Measurements from ENCODE around the gene RNF167. TPM values are rescaled to one million over a fixed set of nuclear protein-coding genes. Genes with fewer than 3 reads are reported as not detected.

RNF167 gene
- total RNA-seq, 6 donors from 2014 or later, result 41.9 to 130 (median 72.9) TPM

GRCh38 chr17:4969551-4970173 is 29.6 kb downstream of the RNF167 start:
- ATAC-seq (ENCODE audit: low FRiP score in 2 of 2) (no peak), DNase-seq (no peak)
- Histone ChIP-seq H3K27ac (peak overlapping the region; percentile 57 to 95 (median 92)), H3K4me1 (peaks cover 26 to 45% (median 36%) of the 10 kb centered on the region in 4 donors), H3K9me3 (no peaks in the 10 kb centered on the region), H3K4me3 (no peak overlapping the region), H3K27me3 (no peaks in the 10 kb centered on the region), H3K36me3 (peaks cover 9 to 59% (median 41%) of the 10 kb centered on the region in 4 donors)
- 85 to 86% methylated on average over 14 to 16 of the region's 16 CpGs for WGBS, 2 donors
- no peak for TF ChIP-seq POLR2AphosphoS5 (IDR thresholded peaks at IDR 0.05)
- no peak for TF ChIP-seq POLR2A (IDR thresholded peaks at IDR 0.05)
- TF ChIP-seq EP300 (IDR thresholded peaks at IDR 0.05), result no peak
- TF ChIP-seq CTCF (IDR thresholded peaks at IDR 0.05), result no peak

DNA sequence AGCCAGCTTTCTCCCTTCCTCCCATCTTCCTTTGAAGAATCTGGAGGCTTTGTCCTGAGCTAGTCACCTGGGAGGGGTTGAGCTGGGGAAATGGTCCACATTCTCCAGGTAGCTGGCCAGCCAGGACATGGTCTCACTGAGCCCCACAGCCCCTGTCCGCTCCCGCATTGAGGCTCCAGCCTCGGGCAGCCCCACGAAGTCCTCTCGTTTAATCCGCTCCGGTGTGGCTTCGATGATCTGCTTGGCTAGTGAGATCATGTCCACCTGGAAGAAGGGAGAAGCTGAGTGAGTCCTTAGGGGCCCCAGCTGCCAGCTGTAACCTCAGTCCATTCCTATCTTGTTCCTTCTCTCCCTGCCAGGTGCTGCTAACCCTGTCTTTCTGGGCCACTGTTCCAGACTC is 30.2 kb downstream of the RNF167 start:
- WGBS, 2 donors, result 94 to 97% methylated on average over 8 of the region's 8 CpGs
- ATAC-seq (ENCODE audit: low FRiP score in 2 of 2) (no peak), DNase-seq (no peak)
- no peak for TF ChIP-seq CTCF (IDR thresholded peaks at IDR 0.05)
- no peak for TF ChIP-seq EP300 (IDR thresholded peaks at IDR 0.05)
- TF ChIP-seq POLR2AphosphoS5 (IDR thresholded peaks at IDR 0.05), result no peak
- no peak for TF ChIP-seq POLR2A (IDR thresholded peaks at IDR 0.05)
- H3K36me3 ChIP-seq, result peaks cover 9 to 64% (median 41%) of the 10 kb centered on the region in 4 donors
- no peaks in the 10 kb centered on the region for H3K27me3 ChIP-seq
- no peak overlapping the region for H3K4me3 ChIP-seq
- peak overlapping the region in 2 of 4 donors; percentile 28 to 95 for H3K27ac ChIP-seq
- H3K9me3 ChIP-seq, result no peaks in the 10 kb centered on the region
- H3K4me1 ChIP-seq, result peaks cover 25 to 45% (median 36%) of the 10 kb centered on the region in 4 donors

- ATAC-seq (ENCODE audit: low FRiP score in 2 of 2) (no peak), DNase-seq (no peak)
- peaks cover 10 to 79% (median 50%) of the 10 kb centered on the region in 4 donors for H3K36me3 ChIP-seq
- 99% methylated on average over 6 of the region's 6 CpGs for WGBS, 2 donors
- H3K9me3 ChIP-seq, result no peaks in the 10 kb centered on the region
- H3K4me3 ChIP-seq, result no peak overlapping the region
- no peaks in the 10 kb centered on the region for H3K27me3 ChIP-seq
- no peak overlapping the region for H3K27ac ChIP-seq
- H3K4me1 ChIP-seq, result peaks cover 12 to 30% (median 25%) of the 10 kb centered on the region in 4 donors
- TF ChIP-seq POLR2AphosphoS5 (IDR thresholded peaks at IDR 0.05) (no peak), EP300 (IDR thresholded peaks at IDR 0.05) (no peak), POLR2A (IDR thresholded peaks at IDR 0.05) (no peak), CTCF (IDR thresholded peaks at IDR 0.05) (no peak)
Observed at GRCh38 chr17:4971826-4972225, 31.8 kb downstream of the RNF167 start.

GRCh38 chr17:4972322-4972721 is 32.3 kb downstream of the RNF167 start:
- Histone ChIP-seq H3K27me3 (no peaks in the 10 kb centered on the region), H3K4me1 (peaks cover 12 to 30% (median 25%) of the 10 kb centered on the region in 4 donors), H3K9me3 (no peaks in the 10 kb centered on the region), H3K36me3 (peaks cover 15 to 84% (median 55%) of the 10 kb centered on the region in 4 donors), H3K27ac (no peak overlapping the region), H3K4me3 (no peak overlapping the region)
- no peak for DNase-seq
- TF ChIP-seq EP300 (IDR thresholded peaks at IDR 0.05) (no peak), POLR2AphosphoS5 (IDR thresholded peaks at IDR 0.05) (no peak), CTCF (IDR thresholded peaks at IDR 0.05) (no peak), POLR2A (IDR thresholded peaks at IDR 0.05) (no peak)
- 92 to 93% methylated on average over 12 of the region's 12 CpGs for WGBS, 2 donors
- no peak for ATAC-seq (ENCODE audit: low FRiP score in 2 of 2)

DNA sequence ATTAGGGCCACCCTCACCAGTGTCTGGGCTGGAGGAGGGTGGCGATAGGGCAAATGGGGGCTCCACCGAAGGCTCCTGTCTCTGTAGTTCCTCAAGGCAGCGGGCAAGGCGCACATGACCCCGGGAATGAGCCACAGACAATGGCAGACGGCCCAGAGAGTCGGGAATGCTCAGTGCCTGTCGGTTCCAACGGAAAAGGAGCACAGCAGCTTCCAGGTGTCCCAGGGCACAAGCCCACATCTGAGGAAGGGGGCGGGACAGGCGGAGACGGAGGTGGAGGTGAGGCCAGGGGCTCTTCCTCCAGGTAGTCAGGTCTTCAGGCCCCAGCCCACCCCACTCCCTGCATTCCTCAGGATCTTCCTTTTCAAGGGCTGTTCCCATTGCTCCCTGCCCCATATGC is 32.7 kb downstream of the RNF167 start:
- ATAC-seq (ENCODE audit: low FRiP score in 2 of 2) (no peak), DNase-seq (no peak)
- 79 to 92% methylated on average over 10 to 12 of the region's 12 CpGs for WGBS, 2 donors
- peaks cover 12 to 30% (median 25%) of the 10 kb centered on the region in 4 donors for H3K4me1 ChIP-seq
- no peaks in the 10 kb centered on the region for H3K27me3 ChIP-seq
- no peak for TF ChIP-seq POLR2A (IDR thresholded peaks at IDR 0.05)
- TF ChIP-seq CTCF (IDR thresholded peaks at IDR 0.05), result no peak
- TF ChIP-seq POLR2AphosphoS5 (IDR thresholded peaks at IDR 0.05), result no peak
- TF ChIP-seq EP300 (IDR thresholded peaks at IDR 0.05), result no peak
- peaks cover 20 to 88% (median 59%) of the 10 kb centered on the region in 4 donors for H3K36me3 ChIP-seq
- H3K27ac ChIP-seq, result no peak overlapping the region
- no peak overlapping the region for H3K4me3 ChIP-seq
- H3K9me3 ChIP-seq, result no peaks in the 10 kb centered on the region

All from upper lobe of left lung (tissue), 6 donors.